CD4-positive, alpha-beta T cell (primary cell): ENCODE results near the gene FBXO38. TPM values are rescaled to one million over a fixed set of nuclear protein-coding genes. Genes with fewer than 3 reads are reported as not detected.

ENCODE experiments used
- ATAC-seq: fragments of 200-7000 bp; cut with Tn5 transposase; one replicate; pipeline ENCODE4 v1.10.0; 2022; ENCODE audit warnings: mild to moderate bottlenecking; ENCODE audit not compliant: poor library complexity
- CTCF ChIA-PET: fragments of 350-600 bp; sonication (Branson Sonifier 250); formaldehyde crosslinking; loops from one replicate; lab custom pipeline; 2021; ENCODE audit warnings: antibody characterized with exemption, inconsistent platforms; lab: Charles Lee
- POLR2A ChIA-PET: fragments of 350-600 bp; sonication (Branson Sonifier 250); formaldehyde crosslinking; loops from one replicate; lab custom pipeline; 2021; ENCODE audit warnings: antibody characterized with exemption, inconsistent platforms; lab: Charles Lee
- DNase-seq, 14 experiments: peaks; one replicate each; pipeline ENCODE4 v3.0.0-alpha.2; 2013 to 2020; ENCODE audit warnings: mixed read lengths in 2 of 14
- H3K27ac ChIP-seq, 2 donors: one replicate each; pipeline versions ENCODE4 v1.5.1 to v1.7.0; 2013; ENCODE audit warnings: low read length in 2 of 2, low read depth in 1 of 2, mild to moderate bottlenecking in 1 of 2
- H3K27me3 ChIP-seq, 2 experiments: 1 replicate in 1 of 2; 2 replicates in 1 of 2; pipeline versions ENCODE4 v1.6.1 to v1.7.0; 2013; ENCODE audit warnings: low read length in 2 of 2, control low read depth in 1 of 2, mild to moderate bottlenecking in 1 of 2, moderate library complexity in 1 of 2; ENCODE audit not compliant: insufficient read depth in 2 of 2, control insufficient read depth in 1 of 2
- H3K36me3 ChIP-seq: one replicate; pipeline ENCODE4 v1.6.1; 2013; ENCODE audit warnings: low read length, control low read depth; ENCODE audit not compliant: insufficient read depth
- H3K4me1 ChIP-seq: one replicate; pipeline ENCODE4 v1.6.1; 2013; ENCODE audit warnings: low read length, control low read depth; ENCODE audit not compliant: insufficient read depth
- H3K4me3 ChIP-seq: one replicate; pipeline ENCODE4 v1.5.1; 2013; ENCODE audit warnings: mild to moderate bottlenecking, low read length, moderate library complexity
- H3K9me3 ChIP-seq, 2 experiments: 1 replicate in 1 of 2; 2 replicates in 1 of 2; pipeline versions ENCODE4 v1.6.1 to v1.7.0; 2013; ENCODE audit warnings: low read length in 2 of 2, mild to moderate bottlenecking in 2 of 2, control low read depth in 1 of 2, moderate library complexity in 1 of 2; ENCODE audit not compliant: control insufficient read depth in 1 of 2, insufficient read depth in 1 of 2
- H3K27ac Mint-ChIP-seq: one replicate; pipeline ENCODE4 v1.8.0; 2020; ENCODE audit warnings: mixed read lengths
- H3K27me3 Mint-ChIP-seq: one replicate; pipeline ENCODE4 v1.8.0; 2021; ENCODE audit warnings: mixed read lengths
- H3K36me3 Mint-ChIP-seq: one replicate; pipeline ENCODE4 v1.8.0; 2021; ENCODE audit warnings: low read depth, mixed read lengths
- H3K4me1 Mint-ChIP-seq: one replicate; pipeline ENCODE4 v1.8.0; 2021; ENCODE audit warnings: low read depth, mixed read lengths
- H3K4me3 Mint-ChIP-seq: one replicate; pipeline ENCODE4 v1.8.0; 2020; ENCODE audit warnings: mild to moderate bottlenecking, mixed read lengths
- H3K9me3 Mint-ChIP-seq: one replicate; pipeline ENCODE4 v1.8.0; 2020; ENCODE audit warnings: mixed read lengths
- CTCF ChIP-seq: fragments of 200-600 bp; IDR thresholded peaks from one replicate; pipeline ENCODE4 v1.8.0; 2022; ENCODE audit warnings: antibody characterized with exemption, mild to moderate bottlenecking
- intact Hi-C, 2 experiments: fragments of 100-400 bp; cut with DNase I in 1 of 2; cut with micrococcal nuclease in 1 of 2; formaldehyde crosslinking; loops; one replicate each; pipeline versions ENCODE4 v1.15.1 to v1.9.0; 2023 to 2025; cut with DNase I, micrococcal nuclease
- total RNA-seq, 174 experiments: library from RNA in 2 of 174; stranded (reverse) in 2 of 174; gene quantifications; one replicate each; pipeline ENCODE4 v1.2.3 and lab custom pipeline; 2021 to 2026

FBXO38 gene
- total RNA-seq, 2 experiments from 2014 or later, result 45.7 to 47.3 TPM

- Mint-ChIP-seq H3K27me3 (no peaks in the 10 kb centered on the region), H3K9me3 (peaks cover 3% of the 10 kb centered on the region), H3K4me1 (peaks cover 62% of the 10 kb centered on the region), H3K4me3 (peak overlapping the region; percentile 89), H3K27ac (peak overlapping the region; percentile 96), H3K36me3 (peaks cover 43% of the 10 kb centered on the region)
- peak; percentile 20 for TF ChIP-seq CTCF
- intact Hi-C loops, result loop anchor here (5.0 to 10.0 kb wide), 6 partner anchors 442 to 1936 kb away; partner anchors contain the start of genes ADRB2 (in 1 of the 2), CSNK1A1 (in 1 of the 2), GRPEL2 (in 1 of the 2) and TCERG1 (in 1 of the 2)
- ChIA-PET CTCF (no interaction called here), POLR2A (interaction anchor here (1.0 kb wide), 1 partner anchor 975 kb away, joined by 3 read pairs; the partner anchor contains the start of gene PCYOX1L)
- DNase-seq (peak in 1 of 14 experiments; percentile 11), ATAC-seq (no peak)
- Histone ChIP-seq H3K27ac (peak overlapping the region; percentile 87 to 92), H3K27me3 (no peaks in the 10 kb centered on the region), H3K4me3 (peak overlapping the region; percentile 84), H3K36me3 (peaks cover 2% of the 10 kb centered on the region), H3K4me1 (peaks cover 25% of the 10 kb centered on the region), H3K9me3 (no peaks in the 10 kb centered on the region)
Observed at GRCh38 chr5:148382961-148383360, 797 bp upstream of the FBXO38 start.

GRCh38 chr5:148384380-148384737 is 601 bp downstream of the FBXO38 start:
- Mint-ChIP-seq H3K27me3 (no peaks in the 10 kb centered on the region), H3K27ac (peak overlapping the region; percentile 96), H3K9me3 (no peaks in the 10 kb centered on the region), H3K4me1 (peaks cover 72% of the 10 kb centered on the region), H3K4me3 (peak overlapping the region; percentile 89), H3K36me3 (peaks cover 54% of the 10 kb centered on the region)
- ChIA-PET POLR2A (interaction anchor here (0.8 to 1.0 kb wide), 4 partner anchors 10 to 1166 kb away, joined by 3 to 4 read pairs (median 3); no protein-coding TSS in a partner anchor), CTCF (no interaction called here)
- Histone ChIP-seq H3K4me3 (peak overlapping the region; percentile 84), H3K36me3 (peaks cover 9% of the 10 kb centered on the region), H3K9me3 (no peaks in the 10 kb centered on the region), H3K27me3 (no peaks in the 10 kb centered on the region), H3K27ac (peak overlapping the region; percentile 92 to 96), H3K4me1 (peaks cover 25% of the 10 kb centered on the region)
- TF ChIP-seq CTCF, result no peak
- DNase-seq (peak in 2 of 14 experiments; percentile 1 to 8), ATAC-seq (peak; percentile 9)
- intact Hi-C loops, result loop anchor here (5.0 to 10.0 kb wide), 6 partner anchors 440 to 1937 kb away; partner anchors contain the start of genes ADRB2 (in 1 of the 2), CSNK1A1 (in 1 of the 2), GRPEL2 (in 1 of the 2) and TCERG1 (in 1 of the 2)

GRCh38 chr5:148385094-148385493 is 1.3 kb downstream of the FBXO38 start:
- H3K4me1 ChIP-seq, result peaks cover 25% of the 10 kb centered on the region
- H3K27ac ChIP-seq, result peak overlapping the region in 1 of 2 donors; percentile 19
- H3K9me3 Mint-ChIP-seq, result no peaks in the 10 kb centered on the region
- no peaks in the 10 kb centered on the region for H3K27me3 ChIP-seq
- no peak for ATAC-seq
- POLR2A ChIA-PET, result no interaction called here
- H3K36me3 Mint-ChIP-seq, result peaks cover 54% of the 10 kb centered on the region
- intact Hi-C loops, result loop anchor here (10.0 kb wide), 5 partner anchors 440 to 1610 kb away; partner anchors contain the start of genes ADRB2 (in 1 of the 2), CSNK1A1 (in 1 of the 2) and GRPEL2 (in 1 of the 2)
- H3K4me1 Mint-ChIP-seq, result peaks cover 65% of the 10 kb centered on the region
- peaks cover 13% of the 10 kb centered on the region for H3K36me3 ChIP-seq
- TF ChIP-seq CTCF, result no peak
- peak overlapping the region; percentile 96 for H3K27ac Mint-ChIP-seq
- CTCF ChIA-PET, result no interaction called here
- H3K4me3 Mint-ChIP-seq, result peak overlapping the region; percentile 89
- no peaks in the 10 kb centered on the region for H3K9me3 ChIP-seq
- no peak for DNase-seq
- H3K27me3 Mint-ChIP-seq, result no peaks in the 10 kb centered on the region
- H3K4me3 ChIP-seq, result peak overlapping the region; percentile 84
